Activated naive CD4-positive, alpha-beta T cell treated with anti-CD3 and anti-CD28 coated beads for 36 hours (primary cell): ENCODE results near the gene IFIT2. TPM values are rescaled to one million over a fixed set of nuclear protein-coding genes. Genes with fewer than 3 reads are reported as not detected.

ENCODE experiments used
- CTCF ChIA-PET: fragments of 350-600 bp; sonication (Branson Sonifier 250); formaldehyde crosslinking; loops from one replicate; lab custom pipeline; 2021; ENCODE audit warnings: antibody characterized with exemption; lab: Charles Lee
- DNase-seq: peaks from one replicate; pipeline ENCODE4 v3.0.0-alpha.2; 2020
- H3K27ac Mint-ChIP-seq: one replicate; pipeline ENCODE4 v1.8.0; 2021; ENCODE audit warnings: mild to moderate bottlenecking, mixed read lengths
- H3K27me3 Mint-ChIP-seq: one replicate; pipeline ENCODE4 v1.8.0; 2021; ENCODE audit warnings: low read depth, mixed read lengths
- H3K36me3 Mint-ChIP-seq: one replicate; pipeline ENCODE4 v1.8.0; 2021; ENCODE audit warnings: low read depth, mixed read lengths
- H3K4me1 Mint-ChIP-seq: one replicate; pipeline ENCODE4 v1.8.0; 2021; ENCODE audit warnings: low read depth, mixed read lengths
- H3K4me3 Mint-ChIP-seq: one replicate; pipeline ENCODE4 v1.8.0; 2021; ENCODE audit warnings: mild to moderate bottlenecking, moderate library complexity, mixed read lengths
- H3K9me3 Mint-ChIP-seq: one replicate; pipeline ENCODE4 v1.8.0; 2021; ENCODE audit warnings: mixed read lengths
- intact Hi-C: fragments of 100-400 bp; cut with micrococcal nuclease; formaldehyde crosslinking; loops from one replicate; pipeline ENCODE4 v1.15.1; 2023
- total RNA-seq, 2 experiments: library from RNA; stranded (reverse); gene quantifications; one replicate each; pipeline ENCODE4 v1.2.3, GENCODE V29; 2021

The IFIT2 gene
- total RNA-seq, 2 experiments from 2014 or later: 35.7 to 39.4 TPM

- H3K27ac Mint-ChIP-seq: no peak overlapping the region
- no peaks in the 10 kb centered on the region for H3K36me3 Mint-ChIP-seq
- H3K27me3 Mint-ChIP-seq: no peaks in the 10 kb centered on the region
- intact Hi-C loops: no loop called here
- H3K4me1 Mint-ChIP-seq: no peaks in the 10 kb centered on the region
- H3K9me3 Mint-ChIP-seq: peaks cover 4% of the 10 kb centered on the region
- H3K4me3 Mint-ChIP-seq: no peak overlapping the region
- no peak for DNase-seq
- CTCF ChIA-PET: interaction anchor here (0.7 kb wide), 1 partner anchor 69 kb away, joined by 3 read pairs; no protein-coding TSS in a partner anchor
These were observed 35.0 kb upstream of the IFIT2 start for GRCh38 chr10:89266721-89267453.

- CTCF ChIA-PET: no interaction called here
- H3K27me3 Mint-ChIP-seq: no peaks in the 10 kb centered on the region
- DNase-seq: no peak
- H3K36me3 Mint-ChIP-seq: no peaks in the 10 kb centered on the region
- no peak overlapping the region for H3K27ac Mint-ChIP-seq
- intact Hi-C loops: no loop called here
- H3K4me1 Mint-ChIP-seq: no peaks in the 10 kb centered on the region
- H3K9me3 Mint-ChIP-seq: no peaks in the 10 kb centered on the region
- no peak overlapping the region for H3K4me3 Mint-ChIP-seq
These were observed 32.3 kb upstream of the IFIT2 start for GRCh38 chr10:89269433-89270152.

- CTCF ChIA-PET: interaction anchor here (1.2 kb wide), 1 partner anchor 99 kb away, joined by 4 read pairs; no protein-coding TSS in a partner anchor
- Mint-ChIP-seq H3K27ac (no peak overlapping the region), H3K9me3 (no peaks in the 10 kb centered on the region), H3K4me3 (no peak overlapping the region), H3K27me3 (no peaks in the 10 kb centered on the region), H3K36me3 (no peaks in the 10 kb centered on the region), H3K4me1 (no peaks in the 10 kb centered on the region)
- intact Hi-C loops: no loop called here
- no peak for DNase-seq
These were observed 31.7 kb upstream of the IFIT2 start for GRCh38 chr10:89270153-89270483.

DNA sequence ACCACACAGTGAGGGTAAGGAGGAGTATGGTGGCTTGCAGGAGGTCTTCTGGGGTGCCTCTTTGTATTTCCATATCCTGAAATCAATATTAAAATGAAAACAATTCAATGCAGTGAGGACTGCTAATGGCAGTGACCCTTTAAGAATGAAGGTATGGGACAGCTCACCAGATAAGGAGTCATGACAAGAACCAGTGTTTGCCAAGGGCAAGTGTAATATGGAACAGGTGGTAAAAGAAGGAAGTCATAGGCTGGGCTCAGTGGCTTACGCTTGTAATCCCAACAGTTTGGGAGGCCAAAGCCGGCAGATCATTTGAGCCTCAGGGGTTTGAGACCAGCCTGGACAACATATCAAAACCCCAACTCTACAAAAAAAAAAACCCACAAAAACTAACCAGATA lies 30.3 kb upstream of the IFIT2 start:
- Mint-ChIP-seq H3K4me1 (no peaks in the 10 kb centered on the region), H3K9me3 (no peaks in the 10 kb centered on the region), H3K27ac (no peak overlapping the region), H3K27me3 (no peaks in the 10 kb centered on the region), H3K36me3 (no peaks in the 10 kb centered on the region), H3K4me3 (no peak overlapping the region)
- CTCF ChIA-PET: interaction anchor here (0.6 kb wide), 1 partner anchor 21 kb away, joined by 3 read pairs; no protein-coding TSS in a partner anchor
- no peak for DNase-seq
- intact Hi-C loops: no loop called here

DNA sequence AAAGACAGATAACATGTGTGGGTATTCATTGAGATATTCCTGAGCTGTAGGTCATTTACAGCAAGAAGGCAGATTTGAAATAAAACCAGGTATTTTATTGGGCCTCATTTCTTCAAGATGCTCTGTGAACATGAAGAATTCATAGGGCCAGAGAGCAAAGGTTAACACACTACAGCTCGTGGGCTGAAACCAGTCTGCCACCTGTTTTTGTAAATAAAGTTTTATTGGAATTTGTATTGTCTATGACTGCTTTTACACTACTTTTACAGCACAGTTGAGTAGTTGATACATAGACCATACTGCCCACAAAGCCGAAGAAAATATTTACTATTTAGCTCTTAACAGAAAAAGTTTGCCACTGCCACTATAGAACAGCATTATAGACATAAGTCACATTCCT lies 28.2 kb upstream of the IFIT2 start:
- Mint-ChIP-seq H3K4me1 (no peaks in the 10 kb centered on the region), H3K36me3 (no peaks in the 10 kb centered on the region), H3K4me3 (no peak overlapping the region), H3K27me3 (no peaks in the 10 kb centered on the region), H3K27ac (no peak overlapping the region), H3K9me3 (no peaks in the 10 kb centered on the region)
- intact Hi-C loops: no loop called here
- CTCF ChIA-PET: interaction anchor here (1.7 kb wide), 1 partner anchor 96 kb away, joined by 4 read pairs; no protein-coding TSS in a partner anchor
- no peak for DNase-seq

DNA sequence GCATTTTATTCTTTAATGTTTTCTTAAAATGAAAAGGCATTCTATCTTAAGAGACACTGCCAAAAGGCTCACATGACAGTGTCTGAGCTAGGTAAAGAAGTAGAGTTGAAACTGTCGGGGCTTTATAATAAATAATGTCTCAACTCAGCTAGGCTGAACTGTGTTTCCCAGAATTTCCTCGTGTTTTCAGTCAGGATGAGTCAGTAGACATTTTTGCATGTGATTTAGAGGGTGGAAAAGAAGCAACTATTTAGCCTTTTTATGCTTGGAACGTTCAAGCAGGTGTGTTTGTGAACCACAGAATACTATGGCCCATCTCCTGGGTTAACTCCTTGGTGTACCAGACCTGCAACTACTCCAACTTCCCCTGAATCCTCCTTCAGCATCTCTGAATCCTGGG lies 26.9 kb upstream of the IFIT2 start:
- H3K9me3 Mint-ChIP-seq: no peaks in the 10 kb centered on the region
- intact Hi-C loops: no loop called here
- CTCF ChIA-PET: interaction anchor here (1.7 kb wide), 1 partner anchor 95 kb away, joined by 4 read pairs; no protein-coding TSS in a partner anchor
- H3K36me3 Mint-ChIP-seq: no peaks in the 10 kb centered on the region
- no peak overlapping the region for H3K27ac Mint-ChIP-seq
- DNase-seq: no peak
- H3K27me3 Mint-ChIP-seq: no peaks in the 10 kb centered on the region
- H3K4me3 Mint-ChIP-seq: no peak overlapping the region
- H3K4me1 Mint-ChIP-seq: no peaks in the 10 kb centered on the region

DNA sequence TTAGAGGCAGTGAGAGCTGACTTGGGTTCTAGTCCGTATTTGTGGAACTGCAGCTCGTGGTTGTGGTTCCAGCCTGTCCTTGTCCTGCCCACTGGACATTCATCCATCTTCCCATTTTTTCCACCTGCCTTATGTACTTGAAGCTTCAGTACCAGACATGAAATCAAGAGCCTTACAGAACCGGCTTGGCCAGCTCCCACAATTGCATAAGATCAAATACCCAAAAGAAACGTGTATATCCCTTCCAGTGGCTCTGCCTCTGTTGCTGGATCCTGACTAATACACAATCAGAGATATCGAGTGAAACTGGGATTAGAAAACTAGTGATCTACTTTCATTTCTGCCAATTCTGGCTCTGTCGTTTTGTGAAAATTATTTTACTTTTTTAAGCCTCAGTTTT lies 26.5 kb upstream of the IFIT2 start:
- no peaks in the 10 kb centered on the region for H3K9me3 Mint-ChIP-seq
- intact Hi-C loops: no loop called here
- H3K4me1 Mint-ChIP-seq: no peaks in the 10 kb centered on the region
- no peak overlapping the region for H3K27ac Mint-ChIP-seq
- DNase-seq: no peak
- H3K4me3 Mint-ChIP-seq: no peak overlapping the region
- CTCF ChIA-PET: interaction anchor here (0.5 kb wide), 1 partner anchor 36 kb away, joined by 3 read pairs; no protein-coding TSS in a partner anchor
- H3K36me3 Mint-ChIP-seq: no peaks in the 10 kb centered on the region
- no peaks in the 10 kb centered on the region for H3K27me3 Mint-ChIP-seq

GRCh38 chr10:89278034-89278535 lies 23.8 kb upstream of the IFIT2 start:
- Mint-ChIP-seq H3K36me3 (no peaks in the 10 kb centered on the region), H3K4me3 (no peak overlapping the region), H3K27ac (no peak overlapping the region), H3K4me1 (no peaks in the 10 kb centered on the region), H3K27me3 (no peaks in the 10 kb centered on the region), H3K9me3 (no peaks in the 10 kb centered on the region)
- intact Hi-C loops: no loop called here
- CTCF ChIA-PET: no interaction called here
- DNase-seq: no peak

- no peak for DNase-seq
- no peak overlapping the region for H3K27ac Mint-ChIP-seq
- H3K4me1 Mint-ChIP-seq: no peaks in the 10 kb centered on the region
- H3K27me3 Mint-ChIP-seq: no peaks in the 10 kb centered on the region
- no peaks in the 10 kb centered on the region for H3K36me3 Mint-ChIP-seq
- CTCF ChIA-PET: no interaction called here
- no peaks in the 10 kb centered on the region for H3K9me3 Mint-ChIP-seq
- intact Hi-C loops: no loop called here
- no peak overlapping the region for H3K4me3 Mint-ChIP-seq
These were observed 22.9 kb upstream of the IFIT2 start for GRCh38 chr10:89278900-89279392.

DNA sequence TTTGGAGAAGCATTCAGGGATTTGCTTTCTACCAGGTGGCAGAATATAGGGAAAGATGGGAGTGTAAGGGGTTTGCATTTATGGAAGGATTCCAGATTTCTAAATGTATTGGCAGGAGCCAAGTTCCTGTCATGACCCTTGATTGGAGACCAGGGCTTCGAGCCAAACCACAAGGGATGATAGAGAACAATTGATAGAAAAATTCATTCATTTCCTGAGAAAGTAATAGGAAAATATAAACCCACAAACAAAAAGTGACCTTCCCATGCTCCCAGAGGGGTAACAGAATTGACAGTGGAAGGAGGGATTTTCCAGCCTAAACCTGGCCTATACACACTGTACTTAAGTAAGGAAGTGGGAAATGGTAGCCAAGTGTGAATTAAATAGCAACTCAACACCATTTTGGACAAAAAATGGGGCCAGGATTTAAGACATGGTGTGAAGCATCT lies 22.4 kb upstream of the IFIT2 start:
- H3K4me1 Mint-ChIP-seq: no peaks in the 10 kb centered on the region
- H3K9me3 Mint-ChIP-seq: no peaks in the 10 kb centered on the region
- no peak overlapping the region for H3K4me3 Mint-ChIP-seq
- no peak for DNase-seq
- H3K27ac Mint-ChIP-seq: no peak overlapping the region
- no peaks in the 10 kb centered on the region for H3K36me3 Mint-ChIP-seq
- CTCF ChIA-PET: no interaction called here
- H3K27me3 Mint-ChIP-seq: no peaks in the 10 kb centered on the region
- intact Hi-C loops: no loop called here

- no peak overlapping the region for H3K4me3 Mint-ChIP-seq
- H3K36me3 Mint-ChIP-seq: no peaks in the 10 kb centered on the region
- no peak for DNase-seq
- H3K27me3 Mint-ChIP-seq: no peaks in the 10 kb centered on the region
- no peak overlapping the region for H3K27ac Mint-ChIP-seq
- CTCF ChIA-PET: no interaction called here
- intact Hi-C loops: no loop called here
- H3K4me1 Mint-ChIP-seq: no peaks in the 10 kb centered on the region
- H3K9me3 Mint-ChIP-seq: no peaks in the 10 kb centered on the region
These were observed 21.3 kb upstream of the IFIT2 start for GRCh38 chr10:89280508-89280907.

DNA sequence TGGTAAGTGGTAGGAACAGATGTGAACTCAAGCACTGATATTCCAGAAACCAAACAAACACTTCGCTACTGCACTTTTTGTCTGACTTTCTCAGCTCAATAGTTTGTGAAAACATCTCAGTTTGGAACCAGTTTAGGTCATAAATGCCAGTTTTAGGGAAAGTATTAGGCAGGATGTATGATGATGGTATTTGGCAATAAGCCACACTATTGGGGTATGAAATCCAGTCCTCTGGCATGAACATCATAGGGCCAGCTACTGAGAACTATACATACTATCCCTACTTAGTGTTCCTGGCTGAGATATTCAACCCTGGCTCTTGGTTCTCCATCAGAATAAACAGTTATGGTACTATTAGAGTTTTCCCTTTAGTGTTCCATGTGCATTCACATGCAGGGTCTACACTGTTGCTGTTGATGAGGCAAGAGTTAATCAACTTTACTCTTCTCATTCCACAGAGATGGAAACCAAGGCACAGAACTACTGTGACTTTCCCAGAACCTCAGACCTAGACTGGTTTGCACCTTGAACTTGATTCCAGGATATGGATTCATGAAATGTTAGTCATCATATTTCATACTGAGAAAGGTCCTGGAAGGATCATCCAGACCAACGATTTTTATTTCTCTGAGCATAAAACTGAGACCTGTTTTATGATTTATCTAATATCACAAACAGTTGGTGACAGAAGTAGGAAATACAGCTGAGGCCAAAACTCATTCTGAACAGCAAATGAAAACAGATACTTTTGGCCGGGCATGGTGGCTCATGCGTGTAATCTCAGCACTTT lies 20.0 kb upstream of the IFIT2 start:
- no peaks in the 10 kb centered on the region for H3K27me3 Mint-ChIP-seq
- CTCF ChIA-PET: no interaction called here

More for the DNA sequence above, 20.0 kb upstream of the IFIT2 start:
- no peak for DNase-seq
- no peak overlapping the region for H3K4me3 Mint-ChIP-seq
- no peaks in the 10 kb centered on the region for H3K36me3 Mint-ChIP-seq
- no peaks in the 10 kb centered on the region for H3K4me1 Mint-ChIP-seq
- H3K27ac Mint-ChIP-seq: no peak overlapping the region
- H3K9me3 Mint-ChIP-seq: no peaks in the 10 kb centered on the region
- intact Hi-C loops: no loop called here
